GM23338 (cell line): ENCODE data around the gene SEMA5A. TPM values are rescaled to one million over a fixed set of nuclear protein-coding genes. Genes with fewer than 3 reads are reported as not detected.

Experiments used
- ATAC-seq: fragments of 200-7000 bp; cut with Tn5 transposase; 3 replicates; pipeline ENCODE4 v1.9.1; 2020
- DNase-seq: peaks from one replicate; pipeline ENCODE4 v3.0.0-alpha.2; 2015; ENCODE audit warnings: low spot score
- H2AFZ ChIP-seq: fragments of 200-600 bp; sonication (generic); 2 replicates; pipeline ENCODE4 v1.8.0; 2016; ENCODE audit warnings: antibody characterized with exemption, mild to moderate bottlenecking, moderate library complexity
- H3F3A ChIP-seq: fragments of 200-600 bp; sonication (generic); replicated peaks from 2 replicates; pipeline ENCODE4 v1.8.0; 2017; ENCODE audit warnings: antibody characterized with exemption, mixed run types, low read depth
- H3K27ac ChIP-seq: fragments of 200-600 bp; sonication (generic); 2 replicates; pipeline ENCODE4 v1.6.1; 2016; ENCODE audit warnings: low read depth
- H3K27me3 ChIP-seq: fragments of 200-600 bp; sonication (generic); 2 replicates; pipeline ENCODE4 v1.8.0; 2016; ENCODE audit warnings: mild to moderate bottlenecking, mixed run types, moderate library complexity; ENCODE audit not compliant: insufficient read depth
- H3K36me3 ChIP-seq: fragments of 200-600 bp; sonication (generic); 2 replicates; pipeline ENCODE4 v1.8.0; 2016; ENCODE audit warnings: mild to moderate bottlenecking; ENCODE audit not compliant: insufficient read depth
- H3K4me1 ChIP-seq: fragments of 200-600 bp; sonication (generic); 2 replicates; pipeline ENCODE4 v1.8.0; 2016; ENCODE audit warnings: mild to moderate bottlenecking, moderate library complexity; ENCODE audit not compliant: insufficient read depth
- H3K4me2 ChIP-seq: fragments of 200-600 bp; sonication (generic); 2 replicates; pipeline ENCODE4 v1.7.1; 2017; ENCODE audit warnings: mixed run types
- H3K4me3 ChIP-seq: fragments of 200-600 bp; sonication (generic); 2 replicates; pipeline ENCODE4 v1.6.1; 2016; ENCODE audit warnings: mixed run types
- H3K79me2 ChIP-seq: fragments of 200-600 bp; sonication (generic); replicated peaks from 2 replicates; pipeline ENCODE4 v1.8.0; 2017; ENCODE audit warnings: mild to moderate bottlenecking; ENCODE audit not compliant: insufficient read depth
- H3K9me2 ChIP-seq: fragments of 200-600 bp; sonication (generic); 2 replicates; pipeline ENCODE4 v1.8.0; 2017; ENCODE audit not compliant: insufficient read depth
- H4K20me1 ChIP-seq: fragments of 200-600 bp; sonication (generic); replicated peaks from 2 replicates; pipeline ENCODE4 v1.8.0; 2017; ENCODE audit warnings: mild to moderate bottlenecking; ENCODE audit not compliant: insufficient read depth
- H3K27ac Mint-ChIP-seq: 2 replicates; pipeline ENCODE4 v1.8.0; 2020; ENCODE audit warnings: inconsistent platforms, mild to moderate bottlenecking, moderate library complexity, mixed read lengths
- H3K27me3 Mint-ChIP-seq: 3 replicates; pipeline ENCODE4 v1.8.0; 2022; ENCODE audit warnings: low read depth, mild to moderate bottlenecking, moderate library complexity, mixed read lengths, inconsistent platforms; ENCODE audit not compliant: insufficient read depth, poor library complexity
- H3K36me3 Mint-ChIP-seq: 3 replicates; pipeline ENCODE4 v1.8.0; 2021; ENCODE audit warnings: low read depth, mild to moderate bottlenecking, inconsistent platforms, moderate library complexity, mixed read lengths
- H3K4me1 Mint-ChIP-seq: 3 replicates; pipeline ENCODE4 v1.8.0; 2020; ENCODE audit warnings: mild to moderate bottlenecking, inconsistent platforms, mixed read lengths
- H3K4me3 Mint-ChIP-seq: 3 replicates; pipeline ENCODE4 v1.8.0; 2021; ENCODE audit warnings: moderate library complexity, mild to moderate bottlenecking, inconsistent platforms, mixed read lengths
- H3K9me3 Mint-ChIP-seq: 3 replicates; pipeline ENCODE4 v1.8.0; 2020; ENCODE audit warnings: moderate library complexity, mild to moderate bottlenecking, inconsistent platforms, mixed read lengths
- CREB1 ChIP-seq: fragments of 250-450 bp; sonication (Bioruptor Pico); IDR thresholded peaks from 2 replicates; pipeline ENCODE4 v1.5.0; 2020; ENCODE audit warnings: low read depth, mild to moderate bottlenecking, moderate library complexity
- EZH2phosphoT487 ChIP-seq: fragments of 200-600 bp; sonication (generic); IDR thresholded peaks from one replicate; pipeline ENCODE4 v1.8.1; 2018; ENCODE audit warnings: antibody characterized with exemption; ENCODE audit not compliant: unreplicated experiment
- JUNB ChIP-seq: IDR thresholded peaks from one replicate; pipeline ENCODE4 v1.6.1; 2016; ENCODE audit warnings: antibody characterized with exemption; ENCODE audit not compliant: unreplicated experiment
- NANOG ChIP-seq: IDR thresholded peaks from 2 replicates; pipeline ENCODE4 v1.6.1; 2016; ENCODE audit warnings: antibody characterized with exemption, borderline replicate concordance
- STAT1 ChIP-seq: IDR thresholded peaks from one replicate; pipeline ENCODE4 v1.6.1; 2016; ENCODE audit warnings: antibody characterized with exemption; ENCODE audit not compliant: unreplicated experiment
- polyA plus RNA-seq: library from polyadenylated mRNA; unstranded; fragments of >200 nt; fragmentation: Nextera tagmentation; extraction: Ambion mirVana; gene quantifications from 2 replicates; pipeline ENCODE4 v1.2.1, GENCODE V29; 2016
- total RNA-seq: library from RNA; depleted of rRNA; stranded (reverse); fragments of >200 nt; shearing (Covaris generic); gene quantifications from 2 replicates; pipeline ENCODE4 v1.2.3, GENCODE V29; 2014
- TF ChIP-seq, protein P1 (sequence below): fragments of 250-450 bp; sonication (Bioruptor Pico); IDR thresholded peaks from 2 replicates; pipeline ENCODE4 v1.5.0; 2020; ENCODE audit warnings: mild to moderate bottlenecking, moderate library complexity

SEMA5A gene
- total and polyA plus RNA-seq, 2 experiments from 2014 or later: 2.1 to 8.1 TPM

DNA sequence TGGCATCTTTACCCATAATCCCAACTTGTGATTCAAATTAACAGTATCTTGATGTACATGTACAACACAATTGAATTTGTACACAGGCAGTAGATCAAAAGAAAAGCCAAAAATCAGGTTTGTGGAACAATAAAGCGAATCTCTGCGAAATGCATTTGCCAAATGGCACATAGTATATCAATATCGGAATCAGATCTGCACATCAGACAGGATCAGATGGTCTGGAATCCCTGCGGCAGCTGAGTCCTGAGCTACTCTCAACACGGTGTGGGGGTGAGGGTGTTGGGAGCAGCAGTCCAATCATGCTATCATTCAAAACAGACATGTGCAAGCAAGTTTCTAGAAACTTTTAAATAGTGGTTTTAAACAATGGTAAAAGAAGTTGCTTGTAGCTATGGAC lies 358.3 kb downstream of the SEMA5A start (continued):
- TF ChIP-seq, protein P1, sequence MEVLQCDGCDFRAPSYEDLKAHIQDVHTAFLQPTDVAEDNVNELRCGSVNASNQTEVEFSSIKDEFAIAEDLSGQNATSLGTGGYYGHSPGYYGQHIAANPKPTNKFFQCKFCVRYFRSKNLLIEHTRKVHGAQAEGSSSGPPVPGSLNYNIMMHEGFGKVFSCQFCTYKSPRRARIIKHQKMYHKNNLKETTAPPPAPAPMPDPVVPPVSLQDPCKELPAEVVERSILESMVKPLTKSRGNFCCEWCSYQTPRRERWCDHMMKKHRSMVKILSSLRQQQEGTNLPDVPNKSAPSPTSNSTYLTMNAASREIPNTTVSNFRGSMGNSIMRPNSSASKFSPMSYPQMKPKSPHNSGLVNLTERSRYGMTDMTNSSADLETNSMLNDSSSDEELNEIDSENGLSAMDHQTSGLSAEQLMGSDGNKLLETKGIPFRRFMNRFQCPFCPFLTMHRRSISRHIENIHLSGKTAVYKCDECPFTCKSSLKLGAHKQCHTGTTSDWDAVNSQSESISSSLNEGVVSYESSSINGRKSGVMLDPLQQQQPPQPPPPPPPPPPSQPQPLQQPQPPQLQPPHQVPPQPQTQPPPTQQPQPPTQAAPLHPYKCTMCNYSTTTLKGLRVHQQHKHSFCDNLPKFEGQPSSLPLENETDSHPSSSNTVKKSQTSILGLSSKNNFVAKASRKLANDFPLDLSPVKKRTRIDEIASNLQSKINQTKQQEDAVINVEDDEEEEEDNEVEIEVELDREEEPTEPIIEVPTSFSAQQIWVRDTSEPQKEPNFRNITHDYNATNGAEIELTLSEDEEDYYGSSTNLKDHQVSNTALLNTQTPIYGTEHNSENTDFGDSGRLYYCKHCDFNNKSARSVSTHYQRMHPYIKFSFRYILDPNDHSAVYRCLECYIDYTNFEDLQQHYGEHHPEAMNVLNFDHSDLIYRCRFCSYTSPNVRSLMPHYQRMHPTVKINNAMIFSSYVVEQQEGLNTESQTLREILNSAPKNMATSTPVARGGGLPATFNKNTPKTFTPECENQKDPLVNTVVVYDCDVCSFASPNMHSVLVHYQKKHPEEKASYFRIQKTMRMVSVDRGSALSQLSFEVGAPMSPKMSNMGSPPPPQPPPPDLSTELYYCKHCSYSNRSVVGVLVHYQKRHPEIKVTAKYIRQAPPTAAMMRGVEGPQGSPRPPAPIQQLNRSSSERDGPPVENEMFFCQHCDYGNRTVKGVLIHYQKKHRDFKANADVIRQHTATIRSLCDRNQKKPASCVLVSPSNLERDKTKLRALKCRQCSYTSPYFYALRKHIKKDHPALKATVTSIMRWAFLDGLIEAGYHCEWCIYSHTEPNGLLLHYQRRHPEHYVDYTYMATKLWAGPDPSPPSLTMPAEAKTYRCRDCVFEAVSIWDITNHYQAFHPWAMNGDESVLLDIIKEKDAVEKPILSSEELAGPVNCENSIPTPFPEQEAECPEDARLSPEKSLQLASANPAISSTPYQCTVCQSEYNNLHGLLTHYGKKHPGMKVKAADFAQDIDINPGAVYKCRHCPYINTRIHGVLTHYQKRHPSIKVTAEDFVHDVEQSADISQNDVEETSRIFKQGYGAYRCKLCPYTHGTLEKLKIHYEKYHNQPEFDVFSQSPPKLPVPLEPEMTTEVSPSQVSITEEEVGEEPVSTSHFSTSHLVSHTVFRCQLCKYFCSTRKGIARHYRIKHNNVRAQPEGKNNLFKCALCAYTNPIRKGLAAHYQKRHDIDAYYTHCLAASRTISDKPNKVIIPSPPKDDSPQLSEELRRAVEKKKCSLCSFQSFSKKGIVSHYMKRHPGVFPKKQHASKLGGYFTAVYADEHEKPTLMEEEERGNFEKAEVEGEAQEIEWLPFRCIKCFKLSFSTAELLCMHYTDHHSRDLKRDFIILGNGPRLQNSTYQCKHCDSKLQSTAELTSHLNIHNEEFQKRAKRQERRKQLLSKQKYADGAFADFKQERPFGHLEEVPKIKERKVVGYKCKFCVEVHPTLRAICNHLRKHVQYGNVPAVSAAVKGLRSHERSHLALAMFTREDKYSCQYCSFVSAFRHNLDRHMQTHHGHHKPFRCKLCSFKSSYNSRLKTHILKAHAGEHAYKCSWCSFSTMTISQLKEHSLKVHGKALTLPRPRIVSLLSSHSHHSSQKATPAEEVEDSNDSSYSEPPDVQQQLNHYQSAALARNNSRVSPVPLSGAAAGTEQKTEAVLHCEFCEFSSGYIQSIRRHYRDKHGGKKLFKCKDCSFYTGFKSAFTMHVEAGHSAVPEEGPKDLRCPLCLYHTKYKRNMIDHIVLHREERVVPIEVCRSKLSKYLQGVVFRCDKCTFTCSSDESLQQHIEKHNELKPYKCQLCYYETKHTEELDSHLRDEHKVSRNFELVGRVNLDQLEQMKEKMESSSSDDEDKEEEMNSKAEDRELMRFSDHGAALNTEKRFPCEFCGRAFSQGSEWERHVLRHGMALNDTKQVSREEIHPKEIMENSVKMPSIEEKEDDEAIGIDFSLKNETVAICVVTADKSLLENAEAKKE: no peak
- TF ChIP-seq JUNB (no peak), CREB1 (CRISPR knock-in tag) (no peak), STAT1 (no peak)

DNA sequence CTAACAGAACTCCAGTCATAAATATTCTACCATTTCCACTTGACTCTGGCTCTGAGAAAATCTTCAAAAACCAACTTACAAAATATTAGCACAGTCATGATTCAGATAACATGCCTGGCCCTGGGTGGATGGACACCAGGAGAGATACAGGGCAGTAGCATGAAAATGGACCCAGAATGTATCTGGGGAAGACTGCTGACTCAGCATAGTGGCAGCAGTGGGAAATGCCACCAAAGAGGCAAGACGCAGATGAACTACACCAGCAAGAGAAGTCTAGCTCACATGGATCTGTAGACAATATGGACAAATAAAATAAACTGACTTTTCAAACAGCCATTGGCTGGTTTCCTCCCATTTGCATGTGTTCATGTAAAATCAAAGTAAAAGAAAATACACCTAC lies 359.8 kb downstream of the SEMA5A start:
- Histone ChIP-seq H3K79me2 (no peaks in the 10 kb centered on the region), H3K27me3 (no peaks in the 10 kb centered on the region), H3K4me2 (no peak overlapping the region), H3K4me3 (no peak overlapping the region), H4K20me1 (no peaks in the 10 kb centered on the region), H3K27ac (no peak overlapping the region), H3K4me1 (no peaks in the 10 kb centered on the region), H3F3A (no peaks in the 10 kb centered on the region), H3K36me3 (no peaks in the 10 kb centered on the region), H2AFZ (no peak overlapping the region), H3K9me2 (peaks cover 3% of the 10 kb centered on the region; the same call in 1 of the 2 replicates)
- TF ChIP-seq JUNB: no peak
- no peak for TF ChIP-seq NANOG
- no peak for TF ChIP-seq EZH2phosphoT487
- Mint-ChIP-seq H3K36me3 (no peaks in the 10 kb centered on the region; the same call in 2 of the 3 replicates), H3K9me3 (no peaks in the 10 kb centered on the region; the same call in 2 of the 3 replicates), H3K27me3 (peaks cover 6% of the 10 kb centered on the region), H3K4me1 (no peaks in the 10 kb centered on the region), H3K27ac (no peak overlapping the region), H3K4me3 (no peak overlapping the region)
- DNase-seq (no peak), ATAC-seq (no peak)
